GM12801 (cell line): ENCODE data around the gene DHRS13.

Experiments used
- TF ChIP-seq, protein P1 (sequence below): IDR thresholded peaks from one replicate; pipeline ENCODE4 v1.5.1; 2011; ENCODE audit warnings: control low read depth; ENCODE audit not compliant: insufficient read length; ENCODE audit errors: extremely low read depth

The DHRS13 gene

DNA sequence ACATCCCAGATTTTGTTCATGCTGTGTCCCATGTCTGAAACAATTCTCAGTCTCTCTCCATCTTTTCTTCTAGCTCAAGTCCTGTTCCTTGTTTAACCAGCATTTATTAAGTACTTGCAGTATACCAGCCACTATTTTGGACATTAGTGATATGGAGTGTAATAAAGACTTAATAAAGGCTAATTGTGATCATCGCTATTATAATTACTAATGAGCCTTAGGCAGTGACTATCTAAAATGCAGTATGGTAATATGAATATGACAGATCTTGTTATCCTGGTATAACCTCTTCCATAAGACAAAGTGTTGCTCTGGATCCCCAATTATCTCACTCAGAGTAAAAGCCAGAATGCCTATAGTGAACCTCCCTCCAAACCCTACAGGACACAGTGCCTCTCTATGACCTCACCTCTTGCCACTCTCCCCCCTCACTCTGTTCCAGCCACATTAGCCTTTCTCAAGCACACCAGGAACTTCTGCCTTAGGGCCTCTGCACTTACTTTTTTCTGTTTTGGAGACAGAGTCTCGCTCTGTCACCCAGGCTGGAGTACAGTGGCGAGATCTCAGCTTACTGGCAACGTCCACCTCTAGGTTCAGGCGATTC lies 3.6 kb downstream of the DHRS13 start:
- TF ChIP-seq, protein P1, sequence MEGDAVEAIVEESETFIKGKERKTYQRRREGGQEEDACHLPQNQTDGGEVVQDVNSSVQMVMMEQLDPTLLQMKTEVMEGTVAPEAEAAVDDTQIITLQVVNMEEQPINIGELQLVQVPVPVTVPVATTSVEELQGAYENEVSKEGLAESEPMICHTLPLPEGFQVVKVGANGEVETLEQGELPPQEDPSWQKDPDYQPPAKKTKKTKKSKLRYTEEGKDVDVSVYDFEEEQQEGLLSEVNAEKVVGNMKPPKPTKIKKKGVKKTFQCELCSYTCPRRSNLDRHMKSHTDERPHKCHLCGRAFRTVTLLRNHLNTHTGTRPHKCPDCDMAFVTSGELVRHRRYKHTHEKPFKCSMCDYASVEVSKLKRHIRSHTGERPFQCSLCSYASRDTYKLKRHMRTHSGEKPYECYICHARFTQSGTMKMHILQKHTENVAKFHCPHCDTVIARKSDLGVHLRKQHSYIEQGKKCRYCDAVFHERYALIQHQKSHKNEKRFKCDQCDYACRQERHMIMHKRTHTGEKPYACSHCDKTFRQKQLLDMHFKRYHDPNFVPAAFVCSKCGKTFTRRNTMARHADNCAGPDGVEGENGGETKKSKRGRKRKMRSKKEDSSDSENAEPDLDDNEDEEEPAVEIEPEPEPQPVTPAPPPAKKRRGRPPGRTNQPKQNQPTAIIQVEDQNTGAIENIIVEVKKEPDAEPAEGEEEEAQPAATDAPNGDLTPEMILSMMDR, result no peak

DNA sequence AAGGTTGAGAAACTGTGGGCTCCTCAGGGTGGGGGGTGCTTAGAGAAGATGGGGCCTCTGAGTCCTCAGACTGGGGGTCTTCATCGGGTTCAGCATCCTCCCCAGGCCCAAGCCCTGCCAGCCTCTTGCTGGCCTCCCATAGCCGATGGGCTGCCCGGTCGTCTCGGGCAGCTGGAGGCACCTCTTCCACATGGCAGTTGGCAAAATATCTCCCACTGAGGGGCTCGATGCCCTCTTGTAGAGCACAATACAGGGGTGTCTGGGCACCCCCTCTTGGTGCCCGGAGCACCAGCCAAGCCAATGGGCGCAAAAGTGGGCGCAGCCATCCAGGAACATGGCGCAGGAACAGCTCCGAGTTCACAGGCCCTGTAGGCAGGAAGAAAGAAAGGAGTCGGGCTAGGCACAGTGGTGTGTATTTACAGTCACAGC lies 4.3 kb downstream of the DHRS13 start:
- TF ChIP-seq, protein P1, result no peak

DNA sequence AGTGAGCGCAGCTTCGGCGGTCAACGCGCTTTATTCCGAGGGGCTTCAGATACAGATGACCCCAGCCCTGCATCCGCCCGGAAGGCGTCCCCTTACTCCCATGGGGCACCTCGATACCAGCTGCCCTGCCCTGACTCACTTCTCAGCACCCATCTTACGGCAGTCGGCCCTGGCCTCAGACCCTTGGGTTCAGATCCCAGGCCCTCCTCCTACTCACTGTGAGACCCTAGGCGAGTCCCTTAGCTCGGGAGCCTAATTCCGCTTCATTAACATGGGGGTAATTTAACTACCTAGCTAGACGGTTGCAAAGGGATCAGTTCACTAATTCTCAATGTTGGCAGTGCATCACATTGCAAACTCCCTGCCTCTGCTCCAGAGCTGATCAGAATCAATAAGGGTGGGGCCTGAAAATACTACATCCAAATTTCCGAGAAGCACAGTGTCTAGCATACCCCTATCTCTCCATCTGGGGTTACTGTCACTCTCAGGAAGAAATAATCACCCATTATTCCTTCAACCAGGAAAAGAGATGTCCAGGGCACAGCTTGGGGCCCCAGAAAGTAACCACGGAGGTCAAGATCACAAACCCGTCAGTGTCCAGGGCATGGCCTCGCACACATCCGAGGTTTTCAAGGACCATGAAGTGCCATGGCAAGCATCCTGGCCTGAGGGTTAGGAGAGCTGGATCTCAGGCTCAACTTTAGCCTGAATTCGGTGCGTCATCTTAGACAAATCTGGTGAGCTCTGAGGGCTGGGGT lies 4.9 kb downstream of the DHRS13 start:
- TF ChIP-seq, protein P1, result no peak

DNA sequence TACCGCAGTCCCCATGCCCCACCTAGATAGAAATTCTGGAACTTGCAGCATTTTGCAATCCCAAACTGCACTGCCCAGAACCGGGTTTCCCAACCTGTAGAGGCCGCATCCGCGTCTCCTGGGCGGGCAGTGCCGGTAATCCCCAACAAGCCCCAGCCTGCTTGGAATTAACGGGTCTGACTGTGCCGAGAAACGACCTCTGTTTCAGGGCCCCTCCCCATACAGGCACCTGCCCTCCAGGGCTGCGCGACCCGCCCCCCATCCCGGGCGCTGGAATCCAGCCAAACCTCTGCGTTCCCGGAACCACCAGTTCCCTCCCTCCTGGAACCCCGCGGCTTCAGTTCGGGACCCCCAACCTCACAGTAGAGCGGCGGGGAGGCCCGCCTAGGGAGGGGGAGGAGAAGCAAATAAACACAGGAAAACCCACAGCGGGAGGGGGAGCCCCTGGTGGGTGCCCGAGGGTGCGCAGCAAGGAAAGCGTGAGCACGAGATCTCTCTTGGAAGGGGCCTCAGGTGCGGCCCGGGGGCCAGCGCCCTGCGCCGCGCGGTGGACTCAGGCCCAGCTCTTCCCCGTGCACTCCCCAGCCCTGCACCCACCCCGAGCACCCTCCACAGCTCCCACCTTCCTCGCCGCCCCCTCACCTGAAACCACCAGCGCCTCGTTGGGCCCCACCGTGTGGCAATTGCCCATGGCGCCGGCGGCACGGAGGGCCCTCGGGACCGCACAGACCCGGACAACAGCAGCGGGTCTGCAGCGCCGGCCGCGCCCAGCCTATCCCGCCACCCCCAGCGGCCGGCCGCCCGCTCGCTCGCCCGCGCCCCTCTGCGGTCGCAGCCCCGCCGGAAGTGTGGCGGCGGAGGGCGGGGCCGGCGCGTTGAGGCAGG lies 5.8 kb downstream of the DHRS13 start, which contains the start of gene FLOT2:
TSS of gene FLOT2 (minus strand) at position 850 of the 885 bp plus-strand sequence. CDS start at position 691, 159 bp downstream.
- TF ChIP-seq, protein P1, result no peak

DNA sequence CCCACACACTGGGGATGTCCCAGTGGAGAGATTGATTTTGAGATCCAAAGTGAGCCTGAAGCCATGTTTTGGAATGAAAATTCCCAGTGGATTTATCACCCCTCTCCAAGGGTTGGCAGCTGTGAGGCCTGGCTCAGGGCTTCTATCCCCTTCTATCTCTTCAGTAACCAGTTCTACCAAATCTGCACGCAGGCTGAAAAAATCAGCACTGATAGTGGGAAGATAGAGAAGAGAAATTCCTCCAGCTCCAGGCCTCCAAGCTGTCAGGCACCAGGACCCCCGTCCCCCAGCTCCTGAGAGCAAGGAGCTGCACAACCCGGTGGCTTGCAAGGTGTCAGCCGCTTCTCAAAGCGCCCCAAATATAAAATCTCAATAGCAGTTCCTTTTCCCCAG lies 6.4 kb downstream of the DHRS13 start:
- TF ChIP-seq, protein P1, result no peak

DNA sequence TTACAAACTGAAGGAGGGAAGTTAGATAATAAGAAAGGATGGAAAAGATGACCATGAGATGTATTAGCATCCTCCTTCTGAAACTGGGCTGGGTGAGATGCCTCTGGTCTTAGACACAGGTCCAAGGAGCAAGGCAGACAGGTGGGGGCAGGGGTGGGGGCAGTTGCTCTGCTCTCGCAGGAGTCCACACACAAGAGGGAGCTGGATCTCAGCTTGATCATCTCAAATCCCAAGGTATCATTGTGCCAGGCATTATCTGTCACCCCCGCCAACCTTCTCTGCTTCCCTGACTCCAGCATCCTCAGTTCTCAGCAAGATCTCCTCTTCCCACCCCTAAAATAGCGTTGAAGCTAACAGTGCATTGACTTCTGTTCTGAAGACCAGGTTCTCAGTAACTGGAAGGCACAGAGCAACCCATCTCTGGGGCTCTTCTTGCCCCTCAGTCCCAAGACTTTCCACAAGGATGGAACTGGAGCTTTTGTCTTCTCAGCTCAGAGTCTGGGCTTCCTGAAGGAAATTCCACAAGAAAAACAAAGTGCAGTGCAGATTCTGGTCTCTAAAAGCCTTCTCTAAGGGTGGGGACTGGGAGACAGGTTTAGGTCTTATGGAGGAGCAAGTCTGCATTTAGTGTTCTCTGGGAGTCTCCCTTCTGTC lies 7.0 kb downstream of the DHRS13 start:
- TF ChIP-seq, protein P1, result no peak
